Naive thymus-derived CD8-positive, alpha-beta T cell (primary cell): ENCODE results near the gene PTPRS. TPM values are rescaled to one million over a fixed set of nuclear protein-coding genes. Genes with fewer than 3 reads are reported as not detected.

ENCODE experiments used
- ATAC-seq, 2 donors: fragments of 150-1000 bp; cut with Tn5 transposase in 1 of 2; sonication (Bioruptor Pico), chemical (Tn5 transposase) in 1 of 2; 1 replicate in 1 of 2; 2 replicates in 1 of 2; pipeline ENCODE4 v1.10.0; 2021; ENCODE audit warnings: mild to moderate bottlenecking in 2 of 2, moderate library complexity in 2 of 2
- POLR2A ChIA-PET: fragments of 350-600 bp; sonication (Branson Sonifier 250); formaldehyde crosslinking; loops from one replicate; lab custom pipeline; 2021; ENCODE audit warnings: antibody characterized with exemption; lab: Charles Lee
- DNase-seq, 10 donors: peaks; one replicate each; pipeline versions ENCODE4 v3.0.0 to v3.0.0-alpha.2; 2020 to 2022
- H3K27ac Mint-ChIP-seq, 10 donors: one replicate each; pipeline ENCODE4 v1.8.0; 2020 to 2022; ENCODE audit warnings: mild to moderate bottlenecking in 10 of 10, mixed read lengths in 10 of 10, moderate library complexity in 4 of 10, inconsistent platforms in 1 of 10
- H3K27me3 Mint-ChIP-seq, 5 donors: one replicate each; pipeline ENCODE4 v1.8.0; 2021 to 2022; ENCODE audit warnings: mixed read lengths in 5 of 5
- H3K36me3 Mint-ChIP-seq, 3 donors: one replicate each; pipeline ENCODE4 v1.8.0; 2020 to 2022; ENCODE audit warnings: mixed read lengths in 3 of 3, mild to moderate bottlenecking in 2 of 3, inconsistent platforms in 1 of 3
- H3K4me1 Mint-ChIP-seq, 4 donors: one replicate each; pipeline ENCODE4 v1.8.0; 2021 to 2022; ENCODE audit warnings: mixed read lengths in 4 of 4
- H3K4me3 Mint-ChIP-seq, 10 donors: one replicate each; pipeline ENCODE4 v1.8.0; 2020 to 2022; ENCODE audit warnings: mild to moderate bottlenecking in 10 of 10, mixed read lengths in 10 of 10, moderate library complexity in 6 of 10, inconsistent platforms in 1 of 10
- H3K9me3 Mint-ChIP-seq, 9 donors: one replicate each; pipeline ENCODE4 v1.8.0; 2020 to 2022; ENCODE audit warnings: mixed read lengths in 9 of 9, mild to moderate bottlenecking in 3 of 9, inconsistent platforms in 1 of 9, moderate library complexity in 1 of 9
- polyA plus RNA-seq, 3 donors: library from polyadenylated mRNA; unstranded; fragments of 300-500 nt; fragmentation: Illumina TruSeq; gene quantifications; one replicate each; pipeline ENCODE4 v1.2.3, GENCODE V29; 2021
- total RNA-seq, 8 experiments: library from RNA in 2 of 8; stranded (reverse) in 2 of 8; gene quantifications; one replicate each; pipeline ENCODE4 v1.2.3 and lab custom pipeline; 2021 to 2026

The PTPRS gene
- total and polyA plus RNA-seq, 5 experiments from 2014 or later = 0.10 to 11.6 (median 1.5) TPM

GRCh38 chr19:5314012-5314906 is 26.4 kb downstream of the PTPRS start:
- Mint-ChIP-seq H3K27me3 (peaks cover 3 to 21% (median 15%) of the 10 kb centered on the region in 5 donors), H3K27ac (no peak overlapping the region), H3K4me1 (peaks cover 0 to 7% (median 5%) of the 10 kb centered on the region in 4 donors), H3K4me3 (no peak overlapping the region), H3K36me3 (no peaks in the 10 kb centered on the region), H3K9me3 (peaks cover 0 to 3% (median 0%) of the 10 kb centered on the region in 9 donors)
- DNase-seq (no peak), ATAC-seq (no peak)
- POLR2A ChIA-PET = no interaction called here

GRCh38 chr19:5313307-5313706 is 27.3 kb downstream of the PTPRS start:
- Mint-ChIP-seq H3K4me3 (no peak overlapping the region), H3K36me3 (no peaks in the 10 kb centered on the region), H3K4me1 (peaks cover 0 to 7% (median 5%) of the 10 kb centered on the region in 4 donors), H3K9me3 (peaks cover 0 to 3% (median 0%) of the 10 kb centered on the region in 9 donors), H3K27ac (no peak overlapping the region), H3K27me3 (peaks cover 3 to 21% (median 15%) of the 10 kb centered on the region in 5 donors)
- ATAC-seq (peak in 1 of 2 donors; percentile 62), DNase-seq (peak in 3 of 10 donors; percentile 12 to 25 (median 13))
- POLR2A ChIA-PET = no interaction called here

GRCh38 chr19:5312058-5312457 is 28.6 kb downstream of the PTPRS start:
- DNase-seq (no peak), ATAC-seq (no peak)
- peaks cover 0 to 3% (median 0%) of the 10 kb centered on the region in 9 donors for H3K9me3 Mint-ChIP-seq
- peaks cover 0 to 7% (median 5%) of the 10 kb centered on the region in 4 donors for H3K4me1 Mint-ChIP-seq
- H3K27me3 Mint-ChIP-seq = peaks cover 3 to 21% (median 15%) of the 10 kb centered on the region in 5 donors
- POLR2A ChIA-PET = no interaction called here
- no peak overlapping the region for H3K27ac Mint-ChIP-seq
- no peak overlapping the region for H3K4me3 Mint-ChIP-seq
- no peaks in the 10 kb centered on the region for H3K36me3 Mint-ChIP-seq

DNA sequence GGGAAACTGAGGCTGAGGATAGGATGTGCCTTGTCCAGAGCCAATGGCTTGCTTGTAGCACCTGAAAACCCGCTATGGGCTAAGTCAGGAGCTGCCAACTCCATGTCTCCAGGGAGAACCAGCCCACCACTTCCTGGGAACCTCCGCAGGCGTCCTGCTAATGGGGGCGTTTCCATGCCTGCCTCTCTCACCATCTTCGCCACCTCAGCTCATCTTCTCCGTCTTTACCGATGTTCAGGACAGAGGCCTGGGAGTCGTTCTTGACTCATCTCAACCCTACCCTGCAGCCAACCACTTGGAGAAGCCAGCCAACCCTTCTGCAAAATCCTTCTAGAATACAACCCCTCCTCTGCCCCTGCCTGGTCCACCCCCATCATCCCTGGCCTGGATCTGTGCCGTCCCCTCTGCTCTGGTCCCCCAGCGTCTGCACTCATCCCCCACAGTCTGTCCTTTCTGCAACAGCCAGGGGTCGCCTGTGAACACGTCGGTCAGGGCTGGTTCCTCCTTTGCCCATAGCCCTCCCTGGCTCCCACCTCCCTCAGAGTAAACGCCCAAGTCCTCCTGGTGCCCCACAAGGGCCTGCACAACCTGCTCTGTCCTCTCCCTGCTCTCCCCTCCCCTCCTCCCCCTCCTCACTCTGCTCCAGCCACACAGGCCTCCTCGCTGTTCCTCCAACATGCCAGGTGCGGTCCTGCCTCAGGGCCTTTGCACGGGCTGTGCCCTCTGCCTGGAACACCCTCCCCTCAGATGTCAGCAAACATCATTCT is 31.0 kb downstream of the PTPRS start:
- Mint-ChIP-seq H3K9me3 (no peaks in the 10 kb centered on the region), H3K27ac (no peak overlapping the region), H3K36me3 (no peaks in the 10 kb centered on the region), H3K27me3 (peaks cover 0 to 16% (median 11%) of the 10 kb centered on the region in 5 donors), H3K4me3 (no peak overlapping the region), H3K4me1 (peaks cover 0 to 7% (median 4%) of the 10 kb centered on the region in 4 donors)
- ATAC-seq (no peak), DNase-seq (no peak)
- POLR2A ChIA-PET = no interaction called here

- H3K4me3 Mint-ChIP-seq = peak overlapping the region in 1 of 10 donors; percentile 29
- DNase-seq = no peak
- no peak for ATAC-seq
- peaks cover 0 to 16% (median 11%) of the 10 kb centered on the region in 5 donors for H3K27me3 Mint-ChIP-seq
- H3K36me3 Mint-ChIP-seq = no peaks in the 10 kb centered on the region
- POLR2A ChIA-PET = no interaction called here
- H3K4me1 Mint-ChIP-seq = peaks cover 0 to 7% (median 4%) of the 10 kb centered on the region in 4 donors
- no peaks in the 10 kb centered on the region for H3K9me3 Mint-ChIP-seq
- no peak overlapping the region for H3K27ac Mint-ChIP-seq
Observed at GRCh38 chr19:5308451-5309437, 31.9 kb downstream of the PTPRS start.

- no peak for DNase-seq
- ATAC-seq = no peak
- Mint-ChIP-seq H3K27me3 (peaks cover 0 to 20% (median 14%) of the 10 kb centered on the region in 5 donors), H3K4me1 (no peaks in the 10 kb centered on the region), H3K27ac (no peak overlapping the region), H3K36me3 (no peaks in the 10 kb centered on the region), H3K4me3 (no peak overlapping the region), H3K9me3 (no peaks in the 10 kb centered on the region)
- POLR2A ChIA-PET = no interaction called here
Observed at GRCh38 chr19:5307655-5308054, 33.0 kb downstream of the PTPRS start.

DNA sequence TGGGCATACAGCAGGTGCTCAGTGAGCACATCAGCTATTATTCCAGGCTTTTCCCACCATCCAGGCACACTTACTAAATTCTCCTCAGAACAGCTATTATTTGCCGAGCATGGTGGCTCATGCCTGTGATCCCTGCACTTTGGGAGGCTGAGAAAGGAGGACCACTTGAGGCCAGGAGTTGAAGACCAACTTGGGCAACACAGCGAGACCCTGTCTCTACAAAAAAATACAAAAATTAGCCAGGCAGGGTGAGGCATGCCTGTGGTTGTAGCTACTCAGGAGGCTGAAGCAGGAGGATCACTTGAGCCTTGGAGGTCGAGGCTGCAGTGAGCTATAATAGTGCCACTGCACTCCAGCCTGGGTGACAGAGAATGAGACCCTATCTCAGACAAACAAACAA is 35.4 kb downstream of the PTPRS start:
- Mint-ChIP-seq H3K9me3 (no peaks in the 10 kb centered on the region), H3K27ac (no peak overlapping the region), H3K4me1 (no peaks in the 10 kb centered on the region), H3K4me3 (no peak overlapping the region), H3K36me3 (no peaks in the 10 kb centered on the region), H3K27me3 (peaks cover 0 to 12% (median 6%) of the 10 kb centered on the region in 5 donors)
- POLR2A ChIA-PET = no interaction called here
- ATAC-seq (no peak), DNase-seq (no peak)

DNA sequence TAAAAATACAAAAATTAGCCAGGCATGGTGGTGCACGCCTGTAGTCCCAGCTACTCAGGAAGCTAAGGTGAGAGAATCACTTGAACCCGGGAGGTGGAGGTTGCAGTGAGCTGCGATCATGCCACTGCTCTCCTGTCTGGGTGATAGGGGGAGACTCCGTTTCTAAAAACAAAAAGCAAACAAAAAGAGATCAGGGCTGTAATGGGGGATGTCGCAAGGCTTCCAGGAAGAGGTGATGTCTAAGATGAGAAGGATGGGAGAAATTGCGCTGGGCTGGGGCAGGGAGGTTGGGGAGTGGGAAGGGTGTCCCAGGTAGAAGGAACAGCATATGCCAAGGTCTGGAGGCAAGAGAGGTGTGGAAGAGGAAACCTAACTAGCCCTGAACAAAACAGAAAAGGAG is 36.1 kb downstream of the PTPRS start:
- Mint-ChIP-seq H3K27ac (no peak overlapping the region), H3K4me1 (no peaks in the 10 kb centered on the region), H3K9me3 (peaks cover 0 to under 1% (median 0%) of the 10 kb centered on the region in 9 donors), H3K4me3 (no peak overlapping the region), H3K27me3 (peaks cover 0 to 11% (median 4%) of the 10 kb centered on the region in 5 donors), H3K36me3 (no peaks in the 10 kb centered on the region)
- DNase-seq (no peak), ATAC-seq (no peak)
- POLR2A ChIA-PET = no interaction called here

GRCh38 chr19:5303208-5303607 is 37.4 kb downstream of the PTPRS start:
- no peak for DNase-seq
- Mint-ChIP-seq H3K9me3 (peaks cover 0 to 3% (median 0%) of the 10 kb centered on the region in 9 donors), H3K4me3 (no peak overlapping the region), H3K4me1 (peaks cover 0 to 1% (median 0%) of the 10 kb centered on the region in 4 donors), H3K27ac (peak overlapping the region in 1 of 10 donors; percentile 25), H3K36me3 (no peaks in the 10 kb centered on the region), H3K27me3 (peaks cover 0 to 24% (median 5%) of the 10 kb centered on the region in 5 donors)
- POLR2A ChIA-PET = no interaction called here
- no peak for ATAC-seq

DNA sequence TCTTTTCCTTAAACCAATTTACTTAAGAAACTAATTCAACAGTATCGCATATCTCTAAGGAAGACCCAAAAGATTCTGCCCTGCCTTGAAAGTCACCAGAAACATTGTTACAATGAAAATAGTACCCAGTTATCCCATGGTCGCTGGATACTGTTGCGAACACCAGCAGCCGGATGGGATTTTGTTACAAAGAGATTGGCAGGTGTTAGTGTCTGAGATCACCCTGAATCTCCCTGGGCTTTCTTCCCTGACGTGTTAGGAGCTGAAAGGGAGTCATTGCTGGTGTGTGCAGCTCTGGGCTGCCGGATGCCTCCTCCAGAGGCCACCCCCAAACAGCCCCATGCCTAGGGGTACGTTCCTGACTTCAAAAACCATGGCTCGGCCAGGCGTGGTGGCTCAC is 38.2 kb downstream of the PTPRS start:
- Mint-ChIP-seq H3K9me3 (peaks cover 0 to 3% (median 0%) of the 10 kb centered on the region in 9 donors), H3K4me3 (no peak overlapping the region), H3K4me1 (peaks cover 0 to 1% (median 0%) of the 10 kb centered on the region in 4 donors), H3K27me3 (peaks cover 0 to 24% (median 5%) of the 10 kb centered on the region in 5 donors), H3K36me3 (no peaks in the 10 kb centered on the region), H3K27ac (no peak overlapping the region)
- ATAC-seq (no peak), DNase-seq (no peak)
- POLR2A ChIA-PET = no interaction called here

- DNase-seq (no peak), ATAC-seq (no peak)
- Mint-ChIP-seq H3K9me3 (peaks cover 0 to 5% (median 0%) of the 10 kb centered on the region in 9 donors), H3K4me3 (no peak overlapping the region), H3K4me1 (peaks cover 1 to 9% (median 3%) of the 10 kb centered on the region in 4 donors), H3K27ac (no peak overlapping the region), H3K36me3 (no peaks in the 10 kb centered on the region), H3K27me3 (peaks cover 0 to 24% (median 5%) of the 10 kb centered on the region in 5 donors)
- POLR2A ChIA-PET = no interaction called here
Observed at GRCh38 chr19:5299137-5299536, 41.5 kb downstream of the PTPRS start.

- DNase-seq (no peak), ATAC-seq (no peak)
- H3K9me3 Mint-ChIP-seq = peaks cover 0 to 5% (median 0%) of the 10 kb centered on the region in 9 donors
- H3K4me3 Mint-ChIP-seq = no peak overlapping the region
- no peak overlapping the region for H3K27ac Mint-ChIP-seq
- H3K36me3 Mint-ChIP-seq = no peaks in the 10 kb centered on the region
- peaks cover 0 to 21% (median 5%) of the 10 kb centered on the region in 5 donors for H3K27me3 Mint-ChIP-seq
- POLR2A ChIA-PET = no interaction called here
- peaks cover 3 to 13% (median 4%) of the 10 kb centered on the region in 4 donors for H3K4me1 Mint-ChIP-seq
Observed at GRCh38 chr19:5298471-5298901, 42.1 kb downstream of the PTPRS start.
